Karpas-422 (cell line): ENCODE measurements around the gene ZNF821. TPM values are rescaled to one million over a fixed set of nuclear protein-coding genes. Genes with fewer than 3 reads are reported as not detected.

Experiments
- DNase-seq: peaks from one replicate; pipeline ENCODE4 v3.0.0-alpha.2; 2015
- H2AFZ ChIP-seq: fragments of 200-600 bp; sonication (generic); 2 replicates; pipeline ENCODE4 v1.6.1; 2014; ENCODE audit warnings: antibody characterized with exemption, low read length, mixed read lengths
- H3K27ac ChIP-seq: fragments of 200-600 bp; sonication (generic); 2 replicates; pipeline ENCODE4 v1.5.1; 2014; ENCODE audit warnings: mild to moderate bottlenecking, low read length, moderate library complexity
- H3K27me3 ChIP-seq: fragments of 200-600 bp; sonication (generic); 2 replicates; pipeline ENCODE4 v1.6.1; 2014; ENCODE audit warnings: low read length, mixed read lengths
- H3K36me3 ChIP-seq: fragments of 200-600 bp; sonication (generic); 2 replicates; pipeline ENCODE4 v1.6.1; 2014; ENCODE audit warnings: low read length, mixed read lengths; ENCODE audit not compliant: insufficient read depth
- H3K4me1 ChIP-seq: fragments of 200-600 bp; sonication (generic); 2 replicates; pipeline ENCODE4 v1.6.1; 2014; ENCODE audit warnings: mild to moderate bottlenecking, low read length, mixed read lengths
- H3K4me2 ChIP-seq: fragments of 200-600 bp; sonication (generic); 2 replicates; pipeline ENCODE4 v1.6.1; 2014; ENCODE audit warnings: low read length, low read depth, mild to moderate bottlenecking; ENCODE audit not compliant: poor library complexity, severe bottlenecking
- H3K4me3 ChIP-seq: fragments of 200-600 bp; sonication (generic); 2 replicates; pipeline ENCODE4 v1.5.1; 2014; ENCODE audit warnings: mild to moderate bottlenecking, antibody characterized with exemption, low read length, mixed read lengths
- H3K79me2 ChIP-seq: fragments of 200-600 bp; sonication (generic); 2 replicates; pipeline ENCODE4 v1.6.1; 2014; ENCODE audit warnings: mild to moderate bottlenecking, low read length, mixed read lengths
- H3K9ac ChIP-seq: fragments of 200-600 bp; sonication (generic); 2 replicates; pipeline ENCODE4 v1.6.0; 2014; ENCODE audit warnings: low read length
- H3K9me2 ChIP-seq: fragments of 200-600 bp; sonication (generic), shearing (Covaris generic); replicated peaks from 2 replicates; pipeline ENCODE4 v1.6.0; 2014; ENCODE audit warnings: mild to moderate bottlenecking, low read length, moderate library complexity; ENCODE audit not compliant: insufficient read depth
- H3K9me3 ChIP-seq: fragments of 300-700, 200-600 bp; sonication (generic); 2 replicates; pipeline ENCODE4 v1.6.1; 2014; ENCODE audit warnings: low read length, mixed read lengths
- H4K20me1 ChIP-seq: fragments of 200-600 bp; sonication (generic); 2 replicates; pipeline ENCODE4 v1.6.1; 2014; ENCODE audit warnings: mild to moderate bottlenecking, antibody characterized with exemption, low read length, low read depth; ENCODE audit not compliant: insufficient read depth
- total RNA-seq: library from RNA; depleted of rRNA; stranded (reverse); fragments of >200 nt; shearing (Covaris generic); gene quantifications from 2 replicates; pipeline ENCODE4 v1.2.3, GENCODE V29; 2014; ENCODE audit warnings: low replicate concordance

ZNF821 gene
- total RNA-seq, 1 experiment from 2014 or later: 6.4 TPM

GRCh38 chr16:71895679-71896365 is 11.8 kb upstream of the ZNF821 start:
- H3K9me3 ChIP-seq: no peaks in the 10 kb centered on the region
- H3K4me3 ChIP-seq: peak overlapping the region; percentile 99
- peaks cover 27% of the 10 kb centered on the region for H3K4me1 ChIP-seq
- H3K27me3 ChIP-seq: no peaks in the 10 kb centered on the region
- H3K27ac ChIP-seq: peak overlapping the region; percentile 88
- peak overlapping the region; percentile 100 for H3K4me2 ChIP-seq
- peak; percentile 75 for DNase-seq
- H2AFZ ChIP-seq: 0 out of 2 replicates have a peak overlapping the region, but pooled peaks have one; percentile 88
- peaks cover 7% of the 10 kb centered on the region; the same call in 1 of the 2 replicates for H3K36me3 ChIP-seq
- H3K9ac ChIP-seq: peak overlapping the region; percentile 100
- H3K79me2 ChIP-seq: peaks cover 61% of the 10 kb centered on the region
- H4K20me1 ChIP-seq: 0 out of 2 replicates have a peak, but pooled peaks cover 3% of the 10 kb centered on the region
- H3K9me2 ChIP-seq: no peaks in the 10 kb centered on the region

- peaks cover 28% of the 10 kb centered on the region for H3K4me1 ChIP-seq
- H3K4me2 ChIP-seq: peak within 1 kb of the TSS; percentile 100
- 0 out of 2 replicates have a peak, but pooled peaks cover 3% of the 10 kb centered on the region for H4K20me1 ChIP-seq
- H3K9ac ChIP-seq: peak within 1 kb of the TSS; percentile 100
- H3K9me3 ChIP-seq: no peaks in the 10 kb centered on the region
- no peaks in the 10 kb centered on the region for H3K27me3 ChIP-seq
- H2AFZ ChIP-seq: peak within 1 kb of the TSS; percentile 88
- H3K36me3 ChIP-seq: peaks cover 7% of the 10 kb centered on the region; the same call in 1 of the 2 replicates
- no peaks in the 10 kb centered on the region for H3K9me2 ChIP-seq
- peaks cover 53% of the 10 kb centered on the region for H3K79me2 ChIP-seq
- peak; percentile 99 for DNase-seq
- H3K4me3 ChIP-seq: peak within 1 kb of the TSS; percentile 99
- peak within 1 kb of the TSS; percentile 88 for H3K27ac ChIP-seq
Observed at GRCh38 chr16:71894921-71895678, 11.1 kb upstream of the ZNF821 start, which contains the start of gene IST1. Gene IST1 (plus strand): TSS chr16:71895531. CDS start chr16:71915641, 20,110 bp downstream.

DNA sequence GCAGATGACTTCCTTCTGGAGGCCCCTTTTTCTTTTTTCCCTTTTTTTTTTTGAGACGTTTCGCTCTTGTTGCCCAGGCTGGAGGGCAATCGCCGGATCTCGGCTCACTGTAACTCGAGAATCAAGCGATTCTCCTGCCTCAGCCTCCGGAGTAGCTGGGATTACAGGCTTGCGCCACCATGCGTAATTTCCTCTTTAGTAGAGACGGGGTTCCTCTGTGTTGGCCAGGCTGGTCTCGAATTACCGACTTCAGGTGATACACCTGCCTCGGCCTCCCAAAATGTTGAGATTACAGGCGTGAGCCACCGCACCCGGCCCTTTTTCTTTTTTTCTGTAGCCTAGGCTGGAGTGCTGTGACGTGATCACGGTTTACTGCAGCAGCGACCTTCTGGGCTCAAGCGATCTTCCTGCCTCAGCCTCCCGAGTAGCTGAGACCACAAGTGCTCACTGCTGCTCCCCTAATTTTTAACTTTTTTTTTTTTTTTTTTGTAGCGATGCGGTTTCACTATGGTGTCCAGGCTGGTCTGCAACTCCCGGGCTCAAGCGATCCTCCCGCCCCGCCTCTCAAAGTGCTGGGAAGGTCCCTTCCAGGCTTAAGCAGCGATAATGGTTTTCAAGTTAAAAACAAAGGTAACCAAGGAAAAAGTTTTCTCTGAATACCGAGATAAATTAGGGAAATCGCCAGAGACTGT is 10.4 kb upstream of the ZNF821 start:
- DNase-seq: peak; percentile 77
- Histone ChIP-seq H3K9ac (peak overlapping the region; percentile 100), H3K4me2 (peak overlapping the region; percentile 100), H3K36me3 (peaks cover 7% of the 10 kb centered on the region; the same call in 1 of the 2 replicates), H3K79me2 (peaks cover 46% of the 10 kb centered on the region), H3K9me3 (no peaks in the 10 kb centered on the region), H3K27ac (peak overlapping the region; percentile 80), H3K27me3 (no peaks in the 10 kb centered on the region), H3K4me1 (peaks cover 29% of the 10 kb centered on the region), H4K20me1 (0 out of 2 replicates have a peak, but pooled peaks cover 3% of the 10 kb centered on the region), H3K4me3 (peak overlapping the region; percentile 99), H2AFZ (peak overlapping the region; percentile 29), H3K9me2 (no peaks in the 10 kb centered on the region)

DNA sequence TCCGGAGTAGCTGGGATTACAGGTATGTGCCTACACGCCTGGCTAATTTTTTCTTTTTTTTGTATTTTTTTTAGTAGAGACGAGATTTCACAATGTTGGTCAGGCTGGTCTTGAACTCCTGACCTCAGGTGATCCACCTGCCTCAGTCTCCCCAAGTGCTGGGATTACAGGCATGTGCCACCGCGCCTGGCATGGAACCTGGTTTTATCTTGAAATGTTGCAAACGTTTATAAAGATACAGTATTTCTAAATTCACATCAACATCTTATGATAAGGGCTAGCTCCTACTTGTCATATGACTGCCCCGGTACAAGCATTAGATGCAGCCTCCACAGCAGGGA is 9.9 kb upstream of the ZNF821 start:
- peak overlapping the region; percentile 99 for H3K4me3 ChIP-seq
- no peaks in the 10 kb centered on the region for H3K9me3 ChIP-seq
- H3K4me2 ChIP-seq: peak overlapping the region; percentile 100
- H3K79me2 ChIP-seq: peaks cover 41% of the 10 kb centered on the region
- peak overlapping the region; percentile 100 for H3K9ac ChIP-seq
- H3K36me3 ChIP-seq: peaks cover 7% of the 10 kb centered on the region; the same call in 1 of the 2 replicates
- DNase-seq: no peak
- 0 out of 2 replicates have a peak, but pooled peaks cover 3% of the 10 kb centered on the region for H4K20me1 ChIP-seq
- peak overlapping the region; percentile 29 for H2AFZ ChIP-seq
- H3K27me3 ChIP-seq: no peaks in the 10 kb centered on the region
- H3K4me1 ChIP-seq: peaks cover 29% of the 10 kb centered on the region
- H3K27ac ChIP-seq: peak overlapping the region; percentile 80
- H3K9me2 ChIP-seq: no peaks in the 10 kb centered on the region

GRCh38 chr16:71889147-71889546 is 5.2 kb upstream of the ZNF821 start:
- H3K9ac ChIP-seq: no peak overlapping the region
- no peak overlapping the region for H3K27ac ChIP-seq
- H3K4me3 ChIP-seq: no peak overlapping the region
- peaks cover 41% of the 10 kb centered on the region for H3K4me1 ChIP-seq
- no peaks in the 10 kb centered on the region for H3K27me3 ChIP-seq
- no peaks in the 10 kb centered on the region for H3K9me2 ChIP-seq
- no peaks in the 10 kb centered on the region for H4K20me1 ChIP-seq
- H3K79me2 ChIP-seq: no peaks in the 10 kb centered on the region
- no peaks in the 10 kb centered on the region for H3K36me3 ChIP-seq
- no peak overlapping the region for H2AFZ ChIP-seq
- H3K4me2 ChIP-seq: no peak overlapping the region
- no peak for DNase-seq
- H3K9me3 ChIP-seq: no peaks in the 10 kb centered on the region

DNA sequence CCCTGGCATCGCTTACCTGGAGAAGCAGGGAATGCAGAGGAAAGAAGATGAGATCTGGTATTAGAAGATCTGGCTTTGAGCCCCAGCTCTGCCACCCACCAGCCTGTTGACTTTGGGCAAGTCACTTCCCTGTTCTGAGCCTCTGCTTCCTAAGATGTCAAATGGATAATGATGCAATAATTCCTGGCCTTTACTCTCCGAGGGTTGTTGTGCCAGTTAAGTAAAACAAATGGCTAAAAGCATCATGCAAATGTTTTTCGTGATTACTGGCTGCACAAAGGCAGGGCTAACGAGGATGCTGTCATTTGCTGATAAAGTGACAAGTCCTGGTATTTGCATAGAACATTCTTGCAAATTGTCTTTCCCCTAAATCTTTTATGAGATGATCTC is 1.3 kb upstream of the ZNF821 start:
- Histone ChIP-seq H2AFZ (peak overlapping the region; percentile 88), H3K9me2 (no peaks in the 10 kb centered on the region), H3K27ac (peak overlapping the region; percentile 78), H3K36me3 (no peaks in the 10 kb centered on the region), H3K4me3 (peak overlapping the region; percentile 93; the same call in 1 of the 2 replicates), H3K9ac (peak overlapping the region; percentile 57), H3K27me3 (no peaks in the 10 kb centered on the region), H4K20me1 (no peaks in the 10 kb centered on the region), H3K79me2 (no peaks in the 10 kb centered on the region; the same call in 1 of the 2 replicates), H3K4me2 (peak overlapping the region; percentile 67), H3K4me1 (peaks cover 54% of the 10 kb centered on the region), H3K9me3 (no peaks in the 10 kb centered on the region)
- DNase-seq: peak; percentile 79

DNA sequence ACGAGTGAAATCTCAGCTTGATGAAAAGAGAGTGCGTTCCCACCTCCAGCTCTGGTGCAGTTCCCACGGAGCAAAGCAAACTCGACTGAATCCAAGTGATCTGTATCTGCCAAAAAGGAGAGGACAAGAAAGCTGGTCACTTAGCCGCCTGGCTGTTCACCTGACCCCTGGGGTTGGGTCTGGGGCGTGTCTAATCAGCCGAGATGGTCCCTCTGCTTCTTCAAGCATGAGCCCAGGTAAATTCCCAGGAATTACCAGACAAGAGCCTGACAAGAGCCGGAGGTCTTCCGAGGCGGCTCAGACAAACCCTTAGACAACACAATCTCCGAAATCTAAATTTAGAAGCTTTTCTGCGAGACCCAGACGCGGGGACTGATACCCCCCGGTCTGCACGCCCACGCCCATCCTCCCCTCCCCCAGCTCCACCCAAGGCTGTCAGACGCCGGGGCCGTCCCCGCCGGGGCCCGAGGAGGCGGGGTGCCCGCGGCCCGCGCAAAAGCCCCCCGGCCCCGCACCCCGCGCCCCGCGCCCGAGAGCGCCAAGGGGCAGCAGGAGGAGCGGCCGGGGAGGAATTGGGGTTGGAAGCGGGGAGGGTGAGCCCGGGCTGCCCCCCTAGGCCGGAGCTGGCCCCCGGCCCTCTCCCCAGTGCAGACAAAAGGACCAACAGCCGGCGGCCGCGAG is 674 bp downstream of the ZNF821 start:
- Histone ChIP-seq H2AFZ (peak overlapping the region; percentile 76), H3K4me2 (peak overlapping the region; percentile 67), H3K36me3 (peaks cover 3% of the 10 kb centered on the region; the same call in 1 of the 2 replicates), H3K9me2 (no peaks in the 10 kb centered on the region), H3K9ac (peak overlapping the region; percentile 96), H3K27me3 (no peaks in the 10 kb centered on the region), H3K27ac (peak overlapping the region; percentile 28), H4K20me1 (no peaks in the 10 kb centered on the region), H3K79me2 (no peaks in the 10 kb centered on the region; the same call in 1 of the 2 replicates), H3K4me3 (peak overlapping the region; percentile 93), H3K4me1 (peaks cover 49% of the 10 kb centered on the region), H3K9me3 (no peaks in the 10 kb centered on the region)
- DNase-seq: peak; percentile 62
